Progenitor cell of endocrine pancreas (in vitro differentiated cells): ENCODE results near the gene SMIM14. TPM values are rescaled to one million over a fixed set of nuclear protein-coding genes. Genes with fewer than 3 reads are reported as not detected.

ENCODE experiments used
- DNase-seq: peaks from one replicate; pipeline ENCODE4 v3.0.0; 2021; ENCODE audit warnings: low spot score; ENCODE audit not compliant: unreplicated experiment
- H3K27ac Mint-ChIP-seq: 2 replicates; pipeline ENCODE4 v1.8.0; 2021; ENCODE audit warnings: mild to moderate bottlenecking, moderate library complexity, mixed read lengths
- H3K27me3 Mint-ChIP-seq: 2 replicates; pipeline ENCODE4 v1.8.0; 2021; ENCODE audit warnings: mixed read lengths
- H3K36me3 Mint-ChIP-seq: 2 replicates; pipeline ENCODE4 v1.8.0; 2022; ENCODE audit warnings: mixed read lengths; ENCODE audit not compliant: insufficient read depth
- H3K4me1 Mint-ChIP-seq: 2 replicates; pipeline ENCODE4 v1.8.0; 2021; ENCODE audit warnings: low read depth, mixed read lengths
- H3K4me3 Mint-ChIP-seq: 2 replicates; pipeline ENCODE4 v1.8.0; 2021; ENCODE audit warnings: low read depth, mild to moderate bottlenecking, moderate library complexity, mixed read lengths
- H3K9me3 Mint-ChIP-seq: 2 replicates; pipeline ENCODE4 v1.8.0; 2021; ENCODE audit warnings: low read depth, mixed read lengths
- CTCF ChIP-seq: fragments of 200-600 bp; sonication (generic); IDR thresholded peaks from one replicate; pipeline ENCODE4 v1.5.0; 2021; ENCODE audit warnings: antibody characterized with exemption, mild to moderate bottlenecking; ENCODE audit not compliant: unreplicated experiment
- total RNA-seq: library from RNA; stranded (reverse); gene quantifications from 2 replicates; pipeline ENCODE4 v1.2.1, GENCODE V29; 2021

Gene SMIM14
- total RNA-seq, 1 donor from 2014 or later = 70.1 TPM

GRCh38 chr4:39637586-39638353, 895 bp downstream of the SMIM14 start:
- Mint-ChIP-seq H3K9me3 (no peaks in the 10 kb centered on the region), H3K4me3 (peak overlapping the region; percentile 86), H3K27ac (peak overlapping the region; percentile 98), H3K36me3 (peaks cover 3% of the 10 kb centered on the region), H3K27me3 (no peaks in the 10 kb centered on the region), H3K4me1 (peaks cover 25% of the 10 kb centered on the region)
- no peak for TF ChIP-seq CTCF
- peak; percentile 17 for DNase-seq

- TF ChIP-seq CTCF = no peak
- Mint-ChIP-seq H3K4me1 (peaks cover 25% of the 10 kb centered on the region), H3K27me3 (no peaks in the 10 kb centered on the region), H3K4me3 (peak overlapping the region; percentile 86), H3K9me3 (no peaks in the 10 kb centered on the region), H3K27ac (peak overlapping the region; percentile 98), H3K36me3 (peaks cover 3% of the 10 kb centered on the region)
- DNase-seq = no peak
Observed at GRCh38 chr4:39637221-39637585, 1.5 kb downstream of the SMIM14 start.

GRCh38 chr4:39636531-39637184, 2.0 kb downstream of the SMIM14 start:
- peak overlapping the region; percentile 98 for H3K27ac Mint-ChIP-seq
- no peak for TF ChIP-seq CTCF

GRCh38 chr4:39635023-39635422, 3.6 kb downstream of the SMIM14 start:
- Mint-ChIP-seq H3K27me3 (no peaks in the 10 kb centered on the region), H3K36me3 (peaks cover 4% of the 10 kb centered on the region), H3K4me1 (peaks cover 25% of the 10 kb centered on the region), H3K9me3 (no peaks in the 10 kb centered on the region), H3K27ac (peak overlapping the region; percentile 1), H3K4me3 (peak overlapping the region; percentile 9)
- no peak for DNase-seq
- no peak for TF ChIP-seq CTCF

More at GRCh38 chr4:39636531-39637184, 2.0 kb downstream of the SMIM14 start:
- DNase-seq = no peak
- peak overlapping the region; percentile 86 for H3K4me3 Mint-ChIP-seq
- H3K36me3 Mint-ChIP-seq = peaks cover 3% of the 10 kb centered on the region
- no peaks in the 10 kb centered on the region for H3K9me3 Mint-ChIP-seq
- no peaks in the 10 kb centered on the region for H3K27me3 Mint-ChIP-seq
- peaks cover 25% of the 10 kb centered on the region for H3K4me1 Mint-ChIP-seq

- TF ChIP-seq CTCF = no peak
- Mint-ChIP-seq H3K27me3 (no peaks in the 10 kb centered on the region), H3K9me3 (no peaks in the 10 kb centered on the region), H3K4me1 (peaks cover 25% of the 10 kb centered on the region), H3K36me3 (peaks cover 9% of the 10 kb centered on the region), H3K27ac (no peak overlapping the region), H3K4me3 (no peak overlapping the region)
- DNase-seq = no peak
Observed at GRCh38 chr4:39631700-39632079, 7.0 kb downstream of the SMIM14 start.
